Measurements from ENCODE around the gene MOCS2. TPM values are rescaled to one million over a fixed set of nuclear protein-coding genes. Genes with fewer than 3 reads are reported as not detected.

MOCS2 gene
- total RNA-seq, 1 experiment from 2014 or later = 23.6 TPM

GRCh38 chr5:53130266-53130665 is 20.7 kb upstream of the MOCS2 start:
- Histone ChIP-seq H3K9me2 (ENCODE audit: insufficient read depth) (no peaks in the 10 kb centered on the region), H2AFZ (no peak overlapping the region), H3K27me3 (ENCODE audit: insufficient read depth, low read depth) (no peaks in the 10 kb centered on the region), H3K9me3 (ENCODE audit: insufficient read depth, low read depth) (no peaks in the 10 kb centered on the region), H3K79me2 (ENCODE audit: low read depth) (no peaks in the 10 kb centered on the region), H3K27ac (no peak overlapping the region), H3F3A (ENCODE audit: insufficient read depth, low read depth) (no peaks in the 10 kb centered on the region), H4K20me1 (ENCODE audit: insufficient read depth) (no peaks in the 10 kb centered on the region), H3K4me3 (no peak overlapping the region), H3K4me1 (replicated peaks; ENCODE audit: insufficient read depth) (no peaks in the 10 kb centered on the region), H3K4me2 (no peak overlapping the region), H3K36me3 (ENCODE audit: low read depth) (no peaks in the 10 kb centered on the region)
- DNase-seq = no peak
- POLR2A ChIA-PET (ENCODE audit: unreplicated experiment) = no interaction called here
- no TSS peak for BruUV-seq (replicated peaks)
- intact Hi-C loops (cut with micrococcal nuclease; ENCODE audit: unreplicated experiment) = no loop called here
- CTCF ChIA-PET = no interaction called here
- TF ChIP-seq EZH2 (IDR thresholded peaks at IDR 0.05; ENCODE audit: low read depth) (no peak), CTCF (conservative IDR thresholded peaks at IDR 0.05) (no peak)

- intact Hi-C loops (cut with micrococcal nuclease; ENCODE audit: unreplicated experiment) = no loop called here
- no peaks in the 10 kb centered on the region for H3K79me2 ChIP-seq (ENCODE audit: low read depth)
- no peak for DNase-seq
- H3K4me2 ChIP-seq = no peak overlapping the region
- no peaks in the 10 kb centered on the region for H3K36me3 ChIP-seq (ENCODE audit: low read depth)
- H2AFZ ChIP-seq = no peak overlapping the region
- no peaks in the 10 kb centered on the region for H3F3A ChIP-seq (ENCODE audit: insufficient read depth, low read depth)
- TF ChIP-seq CTCF (conservative IDR thresholded peaks at IDR 0.05) (no peak), EZH2 (IDR thresholded peaks at IDR 0.05; ENCODE audit: low read depth) (no peak)
- no peaks in the 10 kb centered on the region for H3K9me3 ChIP-seq (ENCODE audit: insufficient read depth, low read depth)
- POLR2A ChIA-PET (ENCODE audit: unreplicated experiment) = no interaction called here
- BruUV-seq (replicated peaks) = no TSS peak
- no peaks in the 10 kb centered on the region for H4K20me1 ChIP-seq (ENCODE audit: insufficient read depth)
- H3K9me2 ChIP-seq (ENCODE audit: insufficient read depth) = no peaks in the 10 kb centered on the region
- H3K4me3 ChIP-seq = no peak overlapping the region
- CTCF ChIA-PET = no interaction called here
- no peaks in the 10 kb centered on the region for H3K4me1 ChIP-seq (replicated peaks; ENCODE audit: insufficient read depth)
- no peak overlapping the region for H3K27ac ChIP-seq
- H3K27me3 ChIP-seq (ENCODE audit: insufficient read depth, low read depth) = no peaks in the 10 kb centered on the region
These were observed 18.9 kb upstream of the MOCS2 start for GRCh38 chr5:53128481-53128880.

- Histone ChIP-seq H3K79me2 (ENCODE audit: low read depth) (no peaks in the 10 kb centered on the region), H3K27ac (no peak overlapping the region), H3F3A (ENCODE audit: insufficient read depth, low read depth) (no peaks in the 10 kb centered on the region), H3K36me3 (ENCODE audit: low read depth) (no peaks in the 10 kb centered on the region), H3K4me1 (replicated peaks; ENCODE audit: insufficient read depth) (no peaks in the 10 kb centered on the region), H3K9me2 (ENCODE audit: insufficient read depth) (no peaks in the 10 kb centered on the region), H3K9me3 (ENCODE audit: insufficient read depth, low read depth) (no peaks in the 10 kb centered on the region), H2AFZ (no peak overlapping the region), H3K4me2 (no peak overlapping the region), H3K27me3 (ENCODE audit: insufficient read depth, low read depth) (no peaks in the 10 kb centered on the region), H4K20me1 (ENCODE audit: insufficient read depth) (no peaks in the 10 kb centered on the region), H3K4me3 (no peak overlapping the region)
- no peak for TF ChIP-seq CTCF (conservative IDR thresholded peaks at IDR 0.05)
- TF ChIP-seq EZH2 (IDR thresholded peaks at IDR 0.05; ENCODE audit: low read depth) = no peak
- POLR2A ChIA-PET (ENCODE audit: unreplicated experiment) = no interaction called here
- intact Hi-C loops (cut with micrococcal nuclease; ENCODE audit: unreplicated experiment) = no loop called here
- no TSS peak for BruUV-seq (replicated peaks)
- DNase-seq = no peak
- CTCF ChIA-PET = no interaction called here
These were observed 17.6 kb upstream of the MOCS2 start for GRCh38 chr5:53127107-53127506.
